Uterus (tissue), 4 donors: ENCODE measurements around the gene TSPAN5. TPM values are rescaled to one million over a fixed set of nuclear protein-coding genes. Genes with fewer than 3 reads are reported as not detected.

Source experiments
- DNase-seq, 2 donors: peaks; one replicate each; pipeline ENCODE4 v3.0.0-alpha.2; 2019 to 2020
- H3K27ac ChIP-seq, 2 donors: fragments of 200-600 bp; sonication (generic); 1 replicate in 1 of 2; 2 replicates in 1 of 2; pipeline ENCODE4 v1.5.1; 2016 to 2018
- H3K27me3 ChIP-seq, 2 donors: fragments of 200-600 bp; sonication (generic); one replicate each; pipeline ENCODE4 v1.5.1; 2018 to 2019; ENCODE audit warnings: control low read depth in 1 of 2
- H3K36me3 ChIP-seq, 2 donors: fragments of 200-600 bp; sonication (generic); one replicate each; pipeline ENCODE4 v1.5.1; 2019; ENCODE audit warnings: control low read depth in 1 of 2
- H3K4me1 ChIP-seq, 2 donors: fragments of 200-600 bp; sonication (generic); one replicate each; pipeline ENCODE4 v1.5.1; 2018 to 2019; ENCODE audit warnings: control low read depth in 1 of 2
- H3K4me3 ChIP-seq, 2 donors: fragments of 200-600 bp; sonication (generic); 1 replicate in 1 of 2; 2 replicates in 1 of 2; pipeline ENCODE4 v1.5.1; 2018 to 2019; ENCODE audit warnings: mild to moderate bottlenecking in 1 of 2
- H3K9me3 ChIP-seq, 2 donors: fragments of 200-600 bp; sonication (generic); one replicate each; pipeline ENCODE4 v1.5.1; 2019; ENCODE audit warnings: control low read depth in 1 of 2
- CTCF ChIP-seq, 4 experiments: fragments of 200-600 bp in 2 of 4; fragments of 450-650 bp in 2 of 4; sonication (generic) in 2 of 4; IDR thresholded peaks; one replicate each; pipeline ENCODE4 v1.5.1; 2016 to 2019; ENCODE audit warnings: antibody characterized with exemption in 4 of 4, mild to moderate bottlenecking in 2 of 4, moderate library complexity in 1 of 4
- POLR2A ChIP-seq, 2 donors: fragments of 450-650 bp; IDR thresholded peaks; one replicate each; pipeline ENCODE4 v1.6.1; 2016; ENCODE audit warnings: antibody characterized with exemption in 2 of 2, mild to moderate bottlenecking in 1 of 2, moderate library complexity in 1 of 2
- intact Hi-C: fragments of 100-400 bp; cut with DNase I; formaldehyde crosslinking; loops from one replicate; pipeline ENCODE4 v1.15.1; 2023; ENCODE audit warnings: low total_unique reads
- total RNA-seq, 4 donors: library from RNA; depleted of rRNA in 3 of 4; stranded (reverse); fragments of >200 nt in 3 of 4; gene quantifications; one replicate each; pipeline versions ENCODE4 v1.1.0 to v1.2.4, GENCODE V29; 2014 to 2023
- donor health status: DM: yes; HTN: yes; CAD: no.

Gene TSPAN5
- total RNA-seq, 4 donors from 2014 or later = 15.9 to 45.3 (median 30.3) TPM

- no peak for TF ChIP-seq POLR2A (IDR thresholded peaks at IDR 0.05)
- intact Hi-C loops = no loop called here
- H3K9me3 ChIP-seq = no peaks in the 10 kb centered on the region
- H3K36me3 ChIP-seq = no peaks in the 10 kb centered on the region
- H3K27ac ChIP-seq = no peak overlapping the region
- no peak for DNase-seq
- no peak overlapping the region for H3K4me3 ChIP-seq
- H3K4me1 ChIP-seq = peaks cover 0 to 4% of the 10 kb centered on the region in 2 donors
- H3K27me3 ChIP-seq = no peaks in the 10 kb centered on the region
Measured at GRCh38 chr4:98643755-98644154, 14.7 kb downstream of the TSPAN5 start.

GRCh38 chr4:98642991-98643426, 15.4 kb downstream of the TSPAN5 start:
- H3K4me3 ChIP-seq = no peak overlapping the region
- H3K4me1 ChIP-seq = peaks cover 0 to 4% of the 10 kb centered on the region in 2 donors
- intact Hi-C loops = no loop called here
- TF ChIP-seq POLR2A (IDR thresholded peaks at IDR 0.05) (no peak), CTCF (IDR thresholded peaks at IDR 0.05) (no peak)
- no peak for DNase-seq
- no peaks in the 10 kb centered on the region for H3K36me3 ChIP-seq
- H3K9me3 ChIP-seq = no peaks in the 10 kb centered on the region
- H3K27ac ChIP-seq = no peak overlapping the region
- no peaks in the 10 kb centered on the region for H3K27me3 ChIP-seq

- intact Hi-C loops = no loop called here
- no peaks in the 10 kb centered on the region for H3K27me3 ChIP-seq
- no peaks in the 10 kb centered on the region for H3K36me3 ChIP-seq
- peaks cover 0 to 4% of the 10 kb centered on the region in 2 donors for H3K4me1 ChIP-seq
- no peak for DNase-seq
- no peak overlapping the region for H3K4me3 ChIP-seq
- H3K9me3 ChIP-seq = no peaks in the 10 kb centered on the region
- no peak overlapping the region for H3K27ac ChIP-seq
- TF ChIP-seq POLR2A (IDR thresholded peaks at IDR 0.05) (no peak), CTCF (IDR thresholded peaks at IDR 0.05) (no peak)
Measured at GRCh38 chr4:98641906-98642668, 16.3 kb downstream of the TSPAN5 start.

- intact Hi-C loops = no loop called here
- H3K27me3 ChIP-seq = no peaks in the 10 kb centered on the region
- no peak for TF ChIP-seq POLR2A (IDR thresholded peaks at IDR 0.05)
- TF ChIP-seq CTCF (IDR thresholded peaks at IDR 0.05) = no peak
Measured at GRCh38 chr4:98641376-98641775, 17.0 kb downstream of the TSPAN5 start.

GRCh38 chr4:98639523-98639922, 18.9 kb downstream of the TSPAN5 start:
- Histone ChIP-seq H3K9me3 (no peaks in the 10 kb centered on the region), H3K4me3 (peak overlapping the region in 1 of 2 donors; percentile 16), H3K27ac (peak overlapping the region; percentile 46 to 54), H3K36me3 (no peaks in the 10 kb centered on the region), H3K4me1 (peaks cover 0 to 4% of the 10 kb centered on the region in 2 donors), H3K27me3 (no peaks in the 10 kb centered on the region)
- no peak for TF ChIP-seq CTCF (IDR thresholded peaks at IDR 0.05)
- no peak for TF ChIP-seq POLR2A (IDR thresholded peaks at IDR 0.05)
- DNase-seq = no peak
- intact Hi-C loops = no loop called here

More at GRCh38 chr4:98641376-98641775, 17.0 kb downstream of the TSPAN5 start:
- Histone ChIP-seq H3K27ac (no peak overlapping the region), H3K4me3 (no peak overlapping the region), H3K36me3 (no peaks in the 10 kb centered on the region), H3K9me3 (no peaks in the 10 kb centered on the region), H3K4me1 (peaks cover 0 to 4% of the 10 kb centered on the region in 2 donors)
- DNase-seq = no peak
